Brain microvascular endothelial cell (primary cell): ENCODE data around the gene GOLGA6A.
"Not testable (repeated sequence)": the region's sequence is repeated elsewhere in the genome, so short reads cannot be mapped to it uniquely, and the experiment has no call there.

ENCODE experiments used
- DNase-seq: peaks from one replicate; pipeline ENCODE4 v3.0.0-alpha.2; 2020
- H3K27ac ChIP-seq: fragments of 250-450 bp; sonication (Bioruptor Pico); 2 replicates; pipeline ENCODE4 v1.5.1; 2020; ENCODE audit warnings: mild to moderate bottlenecking, moderate library complexity
- H3K27me3 ChIP-seq: fragments of 250-450 bp; sonication (Bioruptor Pico); replicated peaks from 2 replicates; pipeline ENCODE4 v1.5.1; 2020; ENCODE audit warnings: mild to moderate bottlenecking
- H3K36me3 ChIP-seq: fragments of 250-450 bp; sonication (Bioruptor Pico); replicated peaks from 2 replicates; pipeline ENCODE4 v1.5.1; 2020; ENCODE audit warnings: mild to moderate bottlenecking
- H3K4me3 ChIP-seq: 2 replicates; pipeline ENCODE4 v1.5.1; 2011; ENCODE audit warnings: low read depth, mild to moderate bottlenecking, control low read depth, low read length, moderate library complexity
- CTCF ChIP-seq: IDR thresholded peaks from 2 replicates; pipeline ENCODE4 v1.5.1; 2011; ENCODE audit warnings: low read depth, mild to moderate bottlenecking, moderate library complexity, low read length, control low read depth, inconsistent platforms; ENCODE audit errors: missing control alignments
- in situ Hi-C: cut with HindIII; loops from 2 replicates; pipeline ENCODE4 v1.10.0; 2017; ENCODE audit warnings: low sequenced_read_pairs, low pct_ligation_motif_present

The GOLGA6A gene

GRCh38 chr15:74053517-74053916, 28.8 kb downstream of the GOLGA6A start:
- no peaks in the 10 kb centered on the region for H3K36me3 ChIP-seq
- H3K4me3 ChIP-seq: no peak overlapping the region
- H3K27me3 ChIP-seq: no peaks in the 10 kb centered on the region
- in situ Hi-C loops: no loop called here
- no peak for TF ChIP-seq CTCF
- DNase-seq: no peak
- no peak overlapping the region for H3K27ac ChIP-seq

GRCh38 chr15:74052271-74053260, 29.8 kb downstream of the GOLGA6A start:
- H3K4me3 ChIP-seq, H3K27me3 ChIP-seq, H3K36me3 ChIP-seq, in situ Hi-C loops, H3K27ac ChIP-seq, DNase-seq: not testable (repeated sequence)

GRCh38 chr15:74050556-74051234, 31.7 kb downstream of the GOLGA6A start:
- peak overlapping the region; percentile 58 for H3K27ac ChIP-seq
- H3K4me3 ChIP-seq: no peak overlapping the region
- in situ Hi-C loops: no loop called here
- DNase-seq: no peak
- no peaks in the 10 kb centered on the region for H3K27me3 ChIP-seq
- no peaks in the 10 kb centered on the region for H3K36me3 ChIP-seq
- no peak for TF ChIP-seq CTCF

- no peak overlapping the region for H3K27ac ChIP-seq
- no peak for DNase-seq
- TF ChIP-seq CTCF: no peak
- H3K4me3 ChIP-seq: no peak overlapping the region
- in situ Hi-C loops: no loop called here
- no peaks in the 10 kb centered on the region for H3K27me3 ChIP-seq
- no peaks in the 10 kb centered on the region for H3K36me3 ChIP-seq
These were observed 32.2 kb downstream of the GOLGA6A start for GRCh38 chr15:74050127-74050526.

GRCh38 chr15:74046275-74046674, 36.1 kb downstream of the GOLGA6A start:
- no peak overlapping the region for H3K4me3 ChIP-seq
- no peaks in the 10 kb centered on the region for H3K36me3 ChIP-seq
- no peak for DNase-seq
- in situ Hi-C loops: no loop called here
- no peak overlapping the region for H3K27ac ChIP-seq
- TF ChIP-seq CTCF: no peak
- H3K27me3 ChIP-seq: no peaks in the 10 kb centered on the region

- Histone ChIP-seq H3K27me3 (no peaks in the 10 kb centered on the region), H3K27ac (no peak overlapping the region), H3K4me3 (no peak overlapping the region), H3K36me3 (no peaks in the 10 kb centered on the region)
- in situ Hi-C loops: no loop called here
- TF ChIP-seq CTCF: no peak
- no peak for DNase-seq
These were observed 36.6 kb downstream of the GOLGA6A start for GRCh38 chr15:74045636-74046274.
